GM19455 (cell line): ENCODE results near the gene IGHMBP2.
"Not testable (repeated sequence)": the region's sequence is repeated elsewhere in the genome, so short reads cannot be mapped to it uniquely, and the experiment has no call there.

Experiments
- ATAC-seq: cut with Tn5 transposase; IDR thresholded peaks from one replicate; pipeline ENCODE4 v1.9.1; 2021; ENCODE audit not compliant: unreplicated experiment

The IGHMBP2 gene

DNA sequence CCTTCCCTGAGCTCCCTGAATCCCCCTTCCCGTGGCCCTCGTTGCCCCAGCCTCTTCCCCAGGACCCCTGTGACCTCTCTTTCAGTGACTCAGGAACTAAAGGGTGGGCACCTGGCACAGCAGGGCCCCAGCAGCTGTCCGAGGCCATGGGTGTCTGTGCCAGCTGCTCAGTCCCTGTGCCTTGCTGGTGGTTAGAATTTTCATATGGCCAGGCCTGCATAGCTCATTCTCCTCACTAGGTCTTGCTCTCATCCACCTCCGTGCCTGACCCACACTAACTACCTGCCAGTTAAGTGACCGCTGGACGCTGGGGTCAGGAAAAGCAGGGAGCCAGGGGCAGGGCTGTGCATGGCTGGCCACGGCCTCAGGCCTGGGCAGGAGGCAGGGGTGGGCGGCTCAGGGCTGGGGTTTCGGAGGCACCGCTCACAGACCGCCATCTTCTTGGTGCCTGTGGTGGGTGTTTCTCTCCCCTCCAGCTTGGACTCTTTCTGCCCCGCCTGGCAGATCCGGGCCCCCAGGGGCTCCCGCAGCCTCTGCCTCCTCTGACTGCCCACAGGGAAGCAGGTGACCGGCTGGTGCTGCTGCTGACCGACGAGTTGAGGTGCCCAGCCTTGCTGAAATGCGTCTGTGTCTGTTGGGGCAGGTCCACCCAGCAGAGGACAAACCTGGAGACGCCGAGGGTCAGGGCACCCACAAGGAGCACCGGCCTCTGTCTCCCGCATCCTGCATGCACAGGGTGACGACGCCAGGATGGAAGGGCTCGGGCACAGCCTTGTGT lies 56.8 kb downstream of the IGHMBP2 start:
- ATAC-seq = no peak

- no peak for ATAC-seq
Observed at GRCh38 chr11:68961245-68961644, 57.6 kb downstream of the IGHMBP2 start.

DNA sequence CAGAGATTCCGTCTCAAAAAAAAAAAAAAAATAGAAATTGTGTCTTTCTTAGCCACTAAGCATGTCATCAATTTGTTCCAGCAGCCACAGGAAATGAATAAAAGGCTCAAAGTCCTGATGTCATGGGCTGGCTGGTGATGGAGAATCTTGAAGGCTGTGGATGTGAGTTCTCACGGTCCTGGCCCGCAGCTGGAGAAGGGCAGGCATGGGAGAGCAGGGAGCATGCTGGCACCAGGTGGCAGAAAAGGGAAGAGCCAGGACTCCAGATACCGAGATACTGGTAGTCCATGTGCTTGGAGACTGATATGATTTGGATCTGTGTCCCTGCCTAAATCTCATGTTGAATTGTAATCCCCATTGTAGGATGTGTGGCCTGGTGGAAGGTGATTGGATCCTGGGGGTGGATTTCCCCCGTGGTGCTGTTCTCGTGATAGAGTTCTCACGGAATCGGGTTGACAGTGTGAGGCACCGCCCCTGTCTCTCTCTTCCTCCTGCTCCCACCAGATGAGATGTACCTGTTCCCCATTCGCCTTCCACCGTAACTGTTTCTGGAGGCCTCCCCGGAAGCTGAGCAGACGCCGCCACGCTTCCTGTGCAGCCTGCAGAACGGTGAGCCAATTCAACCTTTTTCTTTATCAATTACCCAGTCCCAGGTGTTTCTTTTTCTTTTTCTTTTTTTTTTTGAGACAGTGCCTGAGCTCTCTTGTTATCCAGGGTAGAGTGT lies 59.0 kb downstream of the IGHMBP2 start:
- ATAC-seq = no peak

- no peak for ATAC-seq
Observed at GRCh38 chr11:68963779-68964178, 60.1 kb downstream of the IGHMBP2 start.

GRCh38 chr11:68965901-68966853 lies 62.5 kb downstream of the IGHMBP2 start:
- ATAC-seq = no peak

GRCh38 chr11:68966894-68967780 lies 63.4 kb downstream of the IGHMBP2 start:
- ATAC-seq = no peak

GRCh38 chr11:68968306-68969250 lies 64.9 kb downstream of the IGHMBP2 start:
- ATAC-seq = no peak

DNA sequence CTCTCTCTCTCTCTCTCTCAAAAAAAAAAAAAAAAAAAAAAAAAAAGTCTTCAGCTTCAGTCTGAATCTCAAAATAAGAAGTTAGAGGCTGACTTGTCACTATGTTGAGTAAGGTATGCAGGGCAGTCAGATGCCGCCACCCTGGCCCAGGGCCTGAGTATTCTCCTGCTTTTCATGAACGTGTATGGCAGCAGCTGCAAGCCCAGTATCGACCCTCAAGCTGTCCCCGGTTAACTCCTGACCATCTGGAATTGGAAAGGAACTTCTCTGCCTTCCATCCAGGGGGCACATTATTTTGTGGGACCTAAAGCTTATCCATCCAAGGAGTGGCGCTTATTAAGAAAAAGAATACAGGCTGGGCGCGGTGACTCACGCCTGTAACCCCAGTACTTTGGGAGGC lies 65.7 kb downstream of the IGHMBP2 start:
- no peak for ATAC-seq

- ATAC-seq = no peak
Observed at GRCh38 chr11:68970921-68971636, 67.4 kb downstream of the IGHMBP2 start.

GRCh38 chr11:68973219-68973618 lies 69.5 kb downstream of the IGHMBP2 start:
- no peak for ATAC-seq

- not testable (repeated sequence) for ATAC-seq
Observed at GRCh38 chr11:68973706-68974105, 70.0 kb downstream of the IGHMBP2 start.

- no peak for ATAC-seq
Observed at GRCh38 chr11:68974421-68975194, 70.9 kb downstream of the IGHMBP2 start.

DNA sequence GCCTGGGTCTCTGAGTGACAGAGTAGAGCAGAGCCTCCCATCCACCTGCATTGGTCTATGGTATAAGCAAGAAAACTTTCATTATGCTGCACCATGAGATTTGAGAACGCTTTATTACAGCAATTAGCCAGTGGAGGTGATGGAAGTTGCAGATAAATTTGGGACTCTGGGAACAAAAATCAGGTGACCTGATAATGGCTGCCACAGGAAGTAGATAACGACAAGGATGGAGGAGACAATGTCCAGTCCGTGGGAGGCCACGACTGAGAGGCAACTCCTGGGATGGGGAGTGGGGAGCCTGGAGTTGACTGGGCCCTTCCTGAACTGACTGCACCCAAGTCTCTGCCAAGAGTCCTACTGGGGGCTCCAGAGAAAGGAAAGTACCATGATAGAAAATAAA lies 72.4 kb downstream of the IGHMBP2 start:
- no peak for ATAC-seq

GRCh38 chr11:68976563-68976962 lies 72.9 kb downstream of the IGHMBP2 start:
- no peak for ATAC-seq

- ATAC-seq = no peak
Observed at GRCh38 chr11:68977781-68978625, 74.3 kb downstream of the IGHMBP2 start.

GRCh38 chr11:68978626-68978930 lies 74.9 kb downstream of the IGHMBP2 start:
- ATAC-seq = no peak

DNA sequence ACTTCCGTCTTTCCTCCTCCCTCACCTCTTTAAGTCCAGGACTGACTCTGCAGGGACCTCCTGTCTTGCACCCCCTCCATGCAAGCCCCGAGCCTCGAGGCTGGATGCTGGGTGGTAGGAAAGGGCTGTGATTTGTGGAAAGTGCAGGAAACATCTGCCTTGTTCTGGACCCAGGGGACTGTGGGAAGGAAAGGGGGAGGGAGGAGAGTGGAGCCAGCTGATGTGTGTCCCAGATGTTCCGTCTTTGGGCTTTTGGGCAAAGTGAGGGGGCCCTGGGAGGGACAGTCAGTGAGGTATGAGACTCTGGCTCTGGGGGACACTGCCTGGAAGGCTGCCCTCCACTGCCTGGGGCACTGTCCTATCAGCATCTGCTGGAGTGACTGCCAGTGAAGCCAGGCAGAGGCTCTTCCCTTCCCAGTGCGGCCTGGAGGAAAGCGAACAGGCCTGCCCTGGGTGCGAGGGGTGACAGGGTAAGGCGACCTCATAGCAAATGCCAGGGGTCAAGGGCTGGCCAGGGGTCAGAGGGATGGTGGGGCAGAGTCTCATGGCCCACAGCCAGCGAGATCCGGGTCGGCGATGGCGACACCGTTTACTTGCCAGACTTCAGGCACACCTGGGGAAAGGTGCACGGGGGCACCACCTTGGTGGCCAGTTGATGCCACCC lies 75.4 kb downstream of the IGHMBP2 start:
- no peak for ATAC-seq
